ENCODE results near the gene TMEM52. TPM values are rescaled to one million over a fixed set of nuclear protein-coding genes. Genes with fewer than 3 reads are reported as not detected.

The TMEM52 gene
- total RNA-seq, 1 donor from 2014 or later, result 5.4 TPM

GRCh38 chr1:1872329-1872994 lies 46.6 kb downstream of the TMEM52 start:
- Mint-ChIP-seq H3K27me3 (ENCODE audit: unreplicated experiment) (peaks cover 10% of the 10 kb centered on the region), H3K4me1 (ENCODE audit: low read depth, unreplicated experiment) (peaks cover 20% of the 10 kb centered on the region), H3K36me3 (ENCODE audit: unreplicated experiment) (peaks cover 12% of the 10 kb centered on the region), H3K9me3 (ENCODE audit: unreplicated experiment) (peaks cover 14% of the 10 kb centered on the region), H3K27ac (ENCODE audit: unreplicated experiment) (peak overlapping the region; percentile 15), H3K4me3 (ENCODE audit: unreplicated experiment) (peak overlapping the region; percentile 27)
- no peak for DNase-seq
- no peak for TF ChIP-seq CTCF (IDR thresholded peaks at IDR 0.05; ENCODE audit: partially characterized antibody, unreplicated experiment)

- Mint-ChIP-seq H3K4me1 (ENCODE audit: low read depth, unreplicated experiment) (peaks cover 20% of the 10 kb centered on the region), H3K27me3 (ENCODE audit: unreplicated experiment) (peaks cover 12% of the 10 kb centered on the region), H3K4me3 (ENCODE audit: unreplicated experiment) (no peak overlapping the region), H3K9me3 (ENCODE audit: unreplicated experiment) (peaks cover 9% of the 10 kb centered on the region), H3K36me3 (ENCODE audit: unreplicated experiment) (no peaks in the 10 kb centered on the region), H3K27ac (ENCODE audit: unreplicated experiment) (no peak overlapping the region)
- no peak for TF ChIP-seq CTCF (IDR thresholded peaks at IDR 0.05; ENCODE audit: partially characterized antibody, unreplicated experiment)
- no peak for DNase-seq
These were observed 49.6 kb downstream of the TMEM52 start for GRCh38 chr1:1869469-1869868.

Other genes with a start within 250 kb of the TMEM52 start
- 151 TPM for gene SLC35E2B, start 226.5 kb downstream of the TMEM52 start, total RNA-seq (ENCODE audit: unreplicated experiment)
- gene CDK11A, start 194.9 kb downstream of the TMEM52 start, total RNA-seq (ENCODE audit: unreplicated experiment), result 62.8 TPM
- gene NADK, start 140.8 kb downstream of the TMEM52 start, total RNA-seq (ENCODE audit: unreplicated experiment), result 66.0 TPM
- 734 TPM for gene GNB1, start 28.2 kb downstream of the TMEM52 start, total RNA-seq (ENCODE audit: unreplicated experiment)
- gene CALML6, start 4.0 kb downstream of the TMEM52 start, total RNA-seq (ENCODE audit: unreplicated experiment), result 5.2 TPM
- not detected for gene CFAP74, start 84.5 kb upstream of the TMEM52 start, total RNA-seq (ENCODE audit: unreplicated experiment)
- 2.5 TPM for gene GABRD, start 100.1 kb upstream of the TMEM52 start, total RNA-seq (ENCODE audit: unreplicated experiment)
- 120 TPM for gene PRKCZ, start 131.1 kb upstream of the TMEM52 start, total RNA-seq (ENCODE audit: unreplicated experiment)

Data from glutamatergic neuron (in vitro differentiated cells).